Epidermal melanocyte (primary cell): ENCODE results near the gene ZNG1F.
"Not testable (repeated sequence)": the region's sequence is repeated elsewhere in the genome, so short reads cannot be mapped to it uniquely, and the experiment has no call there.

Experiments
- DNase-seq: peaks from one replicate; pipeline ENCODE4 v3.0.0; 2011; ENCODE audit warnings: low spot score; ENCODE audit not compliant: insufficient read length

ZNG1F gene

GRCh38 chr9:41087157-41087780 is 101.8 kb downstream of the ZNG1F start:
- DNase-seq = peak; percentile 4

- not testable (repeated sequence) for DNase-seq
These were observed 102.4 kb downstream of the ZNG1F start for GRCh38 chr9:41086685-41087084.

GRCh38 chr9:41086215-41086614 is 102.9 kb downstream of the ZNG1F start:
- DNase-seq = not testable (repeated sequence)

- DNase-seq = not testable (repeated sequence)
These were observed 106.8 kb downstream of the ZNG1F start for GRCh38 chr9:41082358-41082757.
